ENCODE data around the gene SLC19A1.
A peak's percentile ranks its signal among the peaks of the same experiment; 100 is the strongest.

SLC19A1 gene

DNA sequence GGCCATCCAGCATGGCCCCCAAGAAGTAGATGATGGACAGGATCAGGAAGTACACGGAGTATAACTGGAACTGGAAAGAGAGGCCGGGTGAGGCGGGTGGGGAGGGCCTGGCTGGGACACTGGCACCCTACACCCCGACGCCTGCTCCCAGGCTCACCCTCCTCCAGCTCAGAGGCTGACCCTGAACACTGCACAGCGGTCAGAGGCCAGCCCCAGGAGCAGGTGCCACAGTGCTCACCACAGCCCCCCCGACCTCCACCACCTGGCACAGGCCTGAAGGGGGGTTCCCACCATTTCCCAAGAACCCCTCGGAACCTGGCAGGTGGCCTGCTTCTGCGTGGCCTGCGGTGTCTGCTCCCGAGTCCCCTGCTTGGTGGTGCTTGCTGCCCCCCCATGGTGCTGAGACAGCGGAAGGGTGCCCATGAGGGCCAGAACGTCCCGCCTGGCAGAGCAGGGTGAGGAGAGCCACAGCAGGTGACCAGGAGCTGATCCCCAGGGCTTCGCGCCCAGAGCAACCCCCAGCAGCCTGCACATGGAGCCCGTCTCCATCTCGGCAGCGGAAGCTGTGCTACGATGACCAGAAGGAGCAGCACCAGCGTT is 26.1 kb downstream of the SLC19A1 start:
- no peak for DNase-seq

DNA sequence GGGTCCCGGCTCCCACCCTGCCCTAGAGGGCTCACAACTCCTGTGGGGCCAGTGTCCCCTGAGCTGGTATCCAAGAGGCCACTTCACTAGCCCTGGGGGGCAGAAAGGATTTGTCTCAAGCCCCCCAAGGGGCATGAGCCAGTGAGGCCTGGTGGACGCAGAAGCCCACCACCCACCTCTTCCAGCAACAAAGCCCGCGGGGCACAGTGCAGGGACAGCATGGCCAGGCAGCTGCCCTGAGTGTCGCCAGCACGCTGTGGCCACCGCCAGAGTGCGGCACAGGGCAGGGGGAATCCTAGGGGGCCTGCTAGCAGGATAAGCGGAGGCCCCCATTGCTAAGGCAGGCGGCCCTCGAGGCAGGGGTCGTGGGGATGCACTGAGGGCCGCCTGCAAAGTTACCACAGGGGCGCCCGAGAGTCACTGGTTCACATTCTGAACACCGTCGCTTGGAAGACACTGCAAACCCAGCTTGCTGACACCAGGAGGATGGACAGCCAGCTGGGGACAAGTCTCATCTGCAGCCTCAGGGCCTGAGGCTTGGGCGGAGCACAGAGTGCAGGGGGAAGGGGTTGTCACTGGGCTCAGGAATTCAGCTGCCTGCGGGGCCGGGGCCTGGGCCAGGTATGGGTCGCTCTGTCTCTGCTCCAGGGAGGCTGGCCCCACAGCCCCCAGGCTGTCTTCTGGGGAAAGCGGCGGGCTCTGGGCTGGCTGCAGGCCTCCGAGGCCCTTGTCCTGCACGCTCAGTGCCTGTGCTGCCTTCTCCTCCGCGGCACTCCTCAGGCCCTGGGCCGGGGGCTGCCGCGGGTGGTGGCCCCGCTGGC is 26.8 kb downstream of the SLC19A1 start:
- no peak for DNase-seq

DNA sequence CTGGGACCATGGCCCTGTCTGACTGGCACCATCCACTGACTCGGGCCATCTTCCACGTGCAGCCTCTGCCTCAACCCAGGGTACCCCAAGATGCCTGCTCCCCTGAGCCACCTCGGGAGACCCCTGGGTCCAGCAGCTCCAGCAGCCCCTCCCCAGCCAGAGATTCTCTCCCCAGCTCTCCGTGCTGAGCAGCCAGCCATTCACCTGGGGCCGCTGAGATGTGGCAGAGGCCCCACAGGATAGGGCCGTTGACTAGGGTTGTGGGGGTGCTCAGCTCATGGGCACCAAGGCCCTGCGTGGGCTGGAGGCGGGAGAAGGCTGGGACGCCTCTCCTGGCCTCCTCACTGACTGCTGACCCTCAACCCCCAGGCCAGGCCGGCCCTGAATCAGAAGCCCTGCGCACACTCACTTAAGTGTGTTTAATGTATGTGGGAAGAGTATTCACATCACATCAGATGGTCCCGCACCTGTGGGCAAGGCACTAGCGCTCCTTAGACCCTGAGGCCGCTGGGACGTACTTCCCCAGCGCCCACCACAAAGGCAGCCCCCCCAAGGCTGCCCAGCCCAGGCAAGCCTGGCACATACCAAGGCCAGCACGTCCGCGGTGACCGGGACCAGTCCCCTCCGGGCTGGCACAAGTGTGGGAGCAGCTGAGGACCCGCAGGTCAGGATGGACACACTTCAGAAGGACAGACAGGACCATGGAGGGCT is 27.8 kb downstream of the SLC19A1 start:
- DNase-seq: no peak

DNA sequence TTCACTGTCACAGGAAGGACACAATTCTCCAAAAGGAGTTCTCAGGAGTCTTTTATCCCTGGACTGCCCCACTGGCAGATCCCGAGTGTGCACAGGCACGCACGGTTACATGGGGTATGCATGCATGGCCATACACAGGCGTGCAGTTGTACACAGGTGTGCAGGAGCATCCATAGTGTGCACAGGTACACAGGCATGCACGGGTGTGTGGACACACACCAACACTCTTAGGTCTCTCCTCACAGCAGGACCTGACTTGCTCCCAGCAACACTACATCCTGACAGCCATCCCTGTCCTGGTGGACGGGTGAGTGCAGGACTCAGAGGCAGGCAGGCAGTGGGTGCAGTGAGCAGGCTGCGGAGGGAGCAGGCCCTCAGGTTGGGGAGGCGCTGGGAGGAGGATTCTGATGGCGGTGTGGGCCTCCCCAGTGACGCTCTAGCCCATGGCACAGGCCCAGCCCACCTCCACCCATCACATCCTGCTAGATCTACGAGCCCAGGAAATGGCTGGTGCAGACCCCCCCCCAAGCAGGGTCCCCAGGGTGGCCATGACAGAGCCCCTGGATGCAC is 28.4 kb downstream of the SLC19A1 start:
- DNase-seq: no peak

DNA sequence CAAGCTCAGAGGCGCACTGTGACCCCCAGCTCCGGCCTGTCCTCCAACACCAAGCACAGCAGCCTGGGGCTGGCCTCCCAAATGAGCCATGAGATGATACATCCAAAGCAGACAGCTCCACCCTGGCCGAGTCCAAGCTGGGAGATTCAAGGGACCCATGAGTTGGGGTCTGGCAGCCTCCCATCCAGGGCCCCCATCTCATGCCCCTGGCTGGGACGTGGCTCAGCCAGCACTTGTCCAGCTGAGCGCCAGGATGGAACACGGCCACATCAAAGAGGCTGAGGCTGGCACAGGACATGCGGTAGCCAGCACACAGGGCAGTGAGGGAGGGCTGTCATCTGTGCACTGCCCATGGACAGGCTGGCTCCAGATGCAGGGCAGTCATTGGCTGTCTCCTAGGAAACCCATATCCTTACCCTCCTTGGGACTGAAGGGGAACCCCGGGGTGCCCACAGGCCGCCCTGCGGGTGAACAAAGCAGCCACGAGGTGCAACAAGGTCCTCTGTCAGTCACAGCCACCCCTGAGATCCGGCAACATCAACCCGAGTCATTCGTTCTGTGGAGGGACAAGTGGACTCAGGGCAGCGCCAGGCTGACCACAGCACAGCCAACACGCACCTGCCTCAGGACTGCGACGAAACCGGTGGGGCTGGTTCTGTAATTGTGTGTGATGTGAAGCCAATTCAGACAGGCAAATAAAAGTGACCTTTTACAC is 29.1 kb downstream of the SLC19A1 start:
- no peak for DNase-seq

DNA sequence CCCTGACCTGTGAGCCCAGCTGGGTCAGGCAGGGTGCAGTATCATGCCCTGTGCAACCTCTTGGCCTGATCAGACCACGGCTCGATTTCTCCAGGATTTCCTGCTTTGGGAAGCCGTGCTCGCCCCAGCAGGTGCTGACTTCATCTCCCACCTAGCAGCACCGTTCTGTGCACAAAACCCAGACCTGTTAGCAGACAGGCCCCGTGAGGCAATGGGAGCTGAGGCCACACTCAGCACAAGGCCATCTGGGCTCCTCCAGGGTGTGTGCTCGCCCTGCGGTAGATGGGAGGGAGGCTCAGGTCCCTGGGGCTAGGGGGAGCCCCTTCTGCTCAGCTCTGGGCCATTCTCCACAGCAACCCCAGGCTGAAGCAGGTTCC is 29.6 kb downstream of the SLC19A1 start:
- DNase-seq: no peak

DNA sequence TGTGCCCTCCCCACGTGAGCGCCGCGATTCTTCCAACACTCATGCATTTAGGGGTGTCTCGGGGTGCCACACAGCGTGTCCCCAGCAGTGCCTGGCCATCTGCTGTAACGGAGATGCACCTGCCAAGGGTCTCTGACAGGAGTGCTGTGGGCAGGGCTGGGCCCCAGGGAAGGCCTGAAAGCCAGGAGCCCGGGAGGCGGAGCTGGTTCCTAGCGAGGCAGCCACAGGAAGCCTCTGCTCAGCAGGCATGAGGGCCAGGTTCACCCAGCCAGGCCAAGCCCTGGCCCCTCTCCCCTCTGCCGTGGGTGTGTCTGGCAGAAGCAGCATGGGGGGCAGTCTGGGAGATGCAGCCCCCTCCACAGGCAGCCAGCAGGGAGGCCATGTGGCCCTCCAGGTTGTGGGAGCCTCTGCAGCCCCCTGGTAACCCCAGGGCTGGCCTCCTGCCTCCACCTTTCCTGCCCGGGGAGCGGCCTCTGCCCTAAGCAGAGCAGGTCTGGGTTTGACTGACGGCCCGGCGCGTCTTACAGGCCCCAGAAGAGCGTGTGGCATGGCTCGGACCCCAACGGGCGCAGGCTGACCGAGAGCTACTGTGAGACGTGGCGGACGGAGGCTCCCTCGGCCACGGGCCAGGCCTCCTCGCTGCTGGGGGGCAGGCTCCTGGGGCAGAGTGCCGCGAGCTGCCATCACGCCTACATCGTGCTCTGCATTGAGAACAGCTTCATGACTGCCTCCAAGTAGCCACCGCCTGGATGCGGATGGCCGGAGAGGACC is 30.4 kb downstream of the SLC19A1 start:
- DNase-seq: no peak

DNA sequence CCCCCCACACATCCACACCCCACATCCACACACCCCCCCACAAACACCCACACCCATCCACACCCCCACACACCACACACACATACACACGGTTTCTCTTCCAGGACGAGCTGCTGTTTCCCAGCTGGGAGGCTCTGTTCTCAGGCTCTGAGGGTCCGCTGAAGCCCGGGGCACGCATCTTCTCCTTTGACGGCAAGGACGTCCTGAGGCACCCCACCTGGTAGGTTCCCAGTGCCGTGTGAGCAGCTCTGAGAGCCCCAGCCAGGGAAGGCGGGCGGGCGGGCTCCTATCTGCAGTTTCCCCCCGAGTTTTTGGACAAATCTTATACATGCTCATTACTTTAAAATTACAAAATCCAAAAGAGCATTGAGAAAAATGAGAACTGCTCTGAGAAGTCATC is 31.2 kb downstream of the SLC19A1 start:
- no peak for DNase-seq

DNA sequence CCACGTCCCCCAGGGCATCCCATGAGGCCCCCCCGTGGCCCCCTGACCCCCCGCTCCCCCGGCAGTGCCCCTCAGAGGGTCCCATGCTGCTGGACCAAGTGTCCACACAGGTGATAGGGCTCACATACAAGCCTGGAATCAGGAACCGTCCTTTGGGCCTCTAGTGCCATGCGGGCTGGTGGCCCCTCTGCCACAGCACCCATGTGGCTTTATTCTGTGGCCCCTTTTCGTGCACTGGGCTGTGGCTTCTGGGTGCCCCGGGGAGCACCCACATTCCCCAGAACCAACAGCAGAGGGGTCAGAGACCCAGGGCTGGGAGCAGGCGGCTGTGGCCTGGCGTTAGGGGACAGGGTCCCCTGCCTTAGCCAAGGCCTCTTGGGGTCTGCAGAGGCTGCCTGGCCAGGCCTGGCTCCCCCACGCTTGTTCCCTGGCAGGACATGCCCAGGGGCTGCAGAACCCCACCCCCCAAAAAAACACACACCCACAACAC is 31.7 kb downstream of the SLC19A1 start:
- no peak for DNase-seq

DNA sequence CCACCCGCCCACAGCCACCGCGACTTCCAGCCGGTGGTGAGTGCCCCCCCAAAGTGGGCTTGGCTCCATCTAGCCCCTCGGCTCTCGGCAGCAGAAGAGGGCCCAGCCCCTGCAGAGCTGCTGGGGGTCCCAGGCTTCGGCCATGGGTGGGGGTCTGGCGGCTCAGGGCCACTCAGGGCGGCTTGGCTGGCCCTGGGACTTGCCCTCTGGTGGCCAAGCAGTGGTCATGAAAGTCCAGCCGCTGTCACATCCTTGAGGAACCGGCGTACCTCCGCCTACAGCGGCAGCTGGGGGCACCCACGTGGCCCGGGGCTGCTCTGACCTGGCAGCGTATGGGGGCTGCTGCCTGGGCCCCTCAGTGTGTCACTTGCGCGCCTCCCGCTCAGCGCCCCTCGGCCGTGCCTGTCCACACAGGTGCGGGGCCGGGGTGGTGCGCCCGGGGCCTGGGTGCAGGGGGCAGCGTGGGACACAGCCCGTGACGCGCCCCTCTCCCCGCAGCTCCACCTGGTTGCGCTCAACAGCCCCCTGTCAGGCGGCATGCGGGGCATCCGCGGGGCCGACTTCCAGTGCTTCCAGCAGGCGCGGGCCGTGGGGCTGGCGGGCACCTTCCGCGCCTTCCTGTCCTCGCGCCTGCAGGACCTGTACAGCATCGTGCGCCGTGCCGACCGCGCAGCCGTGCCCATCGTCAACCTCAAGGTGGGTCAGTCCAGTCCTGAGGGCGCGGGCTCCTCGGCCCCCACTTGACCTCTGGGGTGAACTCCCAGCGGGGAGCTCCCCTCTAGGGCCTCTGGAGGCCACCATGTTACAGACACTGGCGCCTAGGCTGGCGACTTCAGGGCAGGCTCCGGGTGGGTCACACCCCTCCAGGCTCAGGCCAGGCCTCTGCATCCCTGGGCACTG is 32.4 kb downstream of the SLC19A1 start:
- DNase-seq: no peak

DNA sequence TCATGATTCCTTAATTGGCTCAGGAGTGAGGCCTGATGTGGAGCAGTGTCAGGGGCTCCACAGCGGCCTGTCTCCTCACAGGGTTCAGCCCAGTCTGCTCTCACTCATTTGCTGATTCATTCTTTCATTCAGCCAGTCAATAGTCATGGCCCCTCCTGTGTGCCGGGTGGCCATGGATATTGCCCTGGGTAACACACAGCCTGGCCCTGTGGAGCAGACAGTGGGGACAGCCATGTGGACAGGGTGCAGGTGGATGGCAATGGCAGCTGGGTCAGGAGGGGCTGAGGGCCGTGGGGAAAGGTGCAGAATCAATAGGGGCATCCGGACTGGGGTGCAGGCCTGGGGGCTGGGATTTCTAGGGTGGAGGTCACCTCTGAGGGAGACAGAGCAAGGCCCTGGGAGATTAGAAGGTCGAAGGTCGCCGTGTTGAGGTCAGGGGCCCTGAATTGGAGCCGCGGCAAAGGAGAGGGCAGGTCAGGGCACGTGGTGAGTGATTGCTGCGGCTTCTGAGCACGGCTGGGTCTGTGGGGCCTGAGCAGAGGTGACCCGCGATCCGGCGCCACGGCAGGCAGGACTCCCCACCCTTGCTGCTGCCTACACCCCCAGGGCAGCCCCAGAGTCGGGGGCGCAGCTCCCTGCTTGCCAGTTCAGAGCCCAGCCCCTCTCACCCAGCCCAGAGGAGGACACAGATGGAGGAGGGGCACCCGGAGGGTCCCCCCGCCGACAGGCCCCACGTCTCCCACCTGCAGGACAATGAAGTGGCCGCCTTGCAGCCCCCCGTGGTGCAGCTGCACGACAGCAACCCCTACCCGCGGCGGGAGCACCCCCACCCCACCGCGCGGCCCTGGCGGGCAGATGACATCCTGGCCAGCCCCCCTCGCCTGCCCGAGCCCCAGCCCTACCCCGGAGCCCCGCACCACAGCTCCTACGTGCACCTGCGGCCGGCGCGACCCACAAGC is 33.4 kb downstream of the SLC19A1 start:
- peak; percentile 8 for DNase-seq

DNA sequence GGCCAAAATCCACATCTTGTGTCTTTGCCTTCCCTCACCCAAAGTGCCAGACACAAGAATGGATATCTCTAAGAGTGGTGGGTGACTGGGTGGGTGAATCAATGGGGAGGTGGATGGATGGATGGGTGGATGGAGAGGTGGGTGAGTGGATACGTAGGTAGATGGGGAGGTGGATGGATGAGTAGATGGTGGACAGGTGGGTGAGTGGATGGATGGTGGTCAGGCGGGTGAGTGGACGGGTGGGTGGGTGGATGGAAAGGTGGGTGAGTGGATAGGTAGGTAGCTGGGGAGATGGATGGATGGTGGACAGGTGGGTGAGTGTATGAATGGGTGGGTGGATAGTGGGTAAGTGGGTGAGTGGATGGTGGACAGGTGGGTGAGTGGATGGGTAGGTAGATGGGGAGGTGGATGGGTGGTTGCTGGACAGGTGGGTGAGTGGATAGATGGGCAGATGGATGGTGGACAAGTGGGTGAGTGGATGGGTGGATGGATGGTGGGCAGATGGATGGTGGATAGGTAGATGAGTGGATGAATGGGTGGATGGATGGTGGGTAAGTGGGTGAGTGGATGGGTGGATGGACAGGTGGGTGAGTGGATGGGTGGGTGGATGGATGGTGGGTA is 34.2 kb downstream of the SLC19A1 start:
- no peak for DNase-seq

DNA sequence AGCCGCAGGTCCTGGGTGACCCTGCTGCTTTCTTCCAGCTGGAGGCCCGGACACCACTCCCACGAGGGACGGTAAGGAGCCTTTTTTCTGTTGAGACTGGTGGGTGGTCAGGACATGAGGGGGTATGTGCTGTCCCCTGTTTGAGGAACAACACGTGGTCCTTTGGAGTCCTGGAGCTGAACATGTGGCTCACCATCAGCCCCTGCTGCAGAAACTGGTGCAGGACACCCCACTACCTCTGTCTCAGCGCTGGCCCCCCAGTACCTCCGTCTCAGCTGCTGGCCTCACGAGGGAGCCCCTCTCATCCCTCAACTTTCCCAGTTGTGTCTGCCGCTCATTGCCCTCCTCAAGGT is 34.7 kb downstream of the SLC19A1 start:
- no peak for DNase-seq

DNA sequence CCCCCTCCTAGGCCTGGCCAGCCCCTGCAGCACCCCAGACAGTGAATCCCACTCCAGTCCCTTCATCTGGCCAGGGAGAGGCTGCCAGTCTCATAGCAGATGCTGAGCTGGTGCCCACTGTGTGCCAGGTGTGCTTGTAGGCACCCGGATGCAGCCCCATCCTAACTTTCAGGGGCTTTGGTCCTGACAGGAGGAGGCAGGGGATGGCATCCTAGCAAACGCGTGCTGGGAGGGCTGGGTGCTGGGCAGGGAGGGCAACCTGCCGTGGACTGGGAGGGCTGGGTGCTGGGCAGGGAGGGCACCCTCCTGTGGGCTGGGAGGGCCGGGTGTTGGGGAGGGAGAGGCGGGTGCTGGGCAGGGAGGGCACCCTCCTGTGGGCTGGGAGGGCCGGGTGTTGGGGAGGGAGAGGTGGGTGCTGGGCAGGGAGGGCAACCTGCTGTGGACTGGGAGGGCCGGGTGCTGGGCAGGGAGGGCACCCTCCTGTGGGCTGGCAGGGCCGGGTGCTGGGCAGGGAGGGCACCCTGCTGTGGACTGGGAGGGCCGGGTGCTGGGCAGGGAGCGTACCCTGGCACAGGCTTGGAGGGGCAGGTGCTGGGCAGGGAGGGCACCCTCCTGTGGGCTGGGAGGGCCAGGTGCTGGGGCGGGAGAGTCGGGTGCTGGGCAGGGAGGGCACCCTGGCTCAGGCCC is 35.3 kb downstream of the SLC19A1 start:
- no peak for DNase-seq

DNA sequence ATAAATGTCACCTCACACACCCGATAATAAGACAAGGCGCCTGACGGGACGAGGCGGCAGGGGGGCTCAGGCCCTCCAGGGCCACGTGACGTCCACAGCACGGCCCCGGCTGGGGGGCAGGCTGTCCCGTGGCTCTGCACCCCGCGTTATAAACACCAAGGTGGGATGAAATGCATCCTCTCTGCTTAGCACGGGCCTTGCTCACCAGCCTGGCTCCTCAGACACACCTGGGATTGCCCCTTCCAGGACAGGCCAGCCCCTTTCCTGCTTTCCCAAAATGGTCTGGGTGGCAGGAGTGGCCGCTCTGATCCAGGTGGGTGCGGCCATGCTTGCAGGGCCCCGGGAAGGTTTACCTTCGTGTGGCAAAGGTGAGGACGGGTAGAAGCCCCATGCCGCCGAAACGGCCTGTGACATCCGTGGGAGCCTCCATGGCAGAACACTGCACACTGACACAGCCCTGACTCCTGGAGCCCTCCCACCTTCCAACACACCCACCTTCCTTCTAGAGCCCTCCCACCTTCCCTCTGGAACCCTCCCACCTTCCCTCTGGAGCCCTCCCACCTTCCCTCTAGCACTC is 35.9 kb downstream of the SLC19A1 start:
- DNase-seq: no peak

DNA sequence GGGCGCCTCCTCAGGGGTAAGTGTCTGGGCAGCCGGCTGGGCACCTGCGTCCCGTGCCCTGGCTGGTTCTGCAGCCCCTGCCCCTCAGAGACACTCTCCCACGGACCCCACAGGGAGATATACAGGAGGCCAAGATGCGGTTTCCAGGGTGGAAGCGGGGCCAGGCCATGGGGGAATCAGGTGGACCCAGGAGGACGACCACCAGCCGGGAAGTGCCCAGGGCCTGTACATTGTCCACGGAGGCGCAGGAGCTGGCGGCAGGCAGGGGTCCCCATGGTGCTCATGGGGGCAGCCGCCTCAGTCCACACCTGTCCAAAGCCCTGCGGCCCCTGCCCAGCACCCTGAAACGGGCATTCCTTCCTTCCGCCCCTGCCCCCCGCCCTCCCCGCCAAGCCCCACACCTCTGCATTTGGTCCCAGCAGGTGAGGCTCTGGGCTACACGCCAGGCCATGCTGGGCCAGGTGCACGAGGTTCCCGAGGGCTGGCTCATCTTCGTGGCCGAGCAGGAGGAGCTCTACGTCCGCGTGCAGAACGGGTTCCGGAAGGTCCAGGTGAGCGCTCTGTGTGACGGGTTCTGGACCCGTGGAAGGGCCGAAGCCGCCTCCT is 36.7 kb downstream of the SLC19A1 start:
- no peak for DNase-seq

DNA sequence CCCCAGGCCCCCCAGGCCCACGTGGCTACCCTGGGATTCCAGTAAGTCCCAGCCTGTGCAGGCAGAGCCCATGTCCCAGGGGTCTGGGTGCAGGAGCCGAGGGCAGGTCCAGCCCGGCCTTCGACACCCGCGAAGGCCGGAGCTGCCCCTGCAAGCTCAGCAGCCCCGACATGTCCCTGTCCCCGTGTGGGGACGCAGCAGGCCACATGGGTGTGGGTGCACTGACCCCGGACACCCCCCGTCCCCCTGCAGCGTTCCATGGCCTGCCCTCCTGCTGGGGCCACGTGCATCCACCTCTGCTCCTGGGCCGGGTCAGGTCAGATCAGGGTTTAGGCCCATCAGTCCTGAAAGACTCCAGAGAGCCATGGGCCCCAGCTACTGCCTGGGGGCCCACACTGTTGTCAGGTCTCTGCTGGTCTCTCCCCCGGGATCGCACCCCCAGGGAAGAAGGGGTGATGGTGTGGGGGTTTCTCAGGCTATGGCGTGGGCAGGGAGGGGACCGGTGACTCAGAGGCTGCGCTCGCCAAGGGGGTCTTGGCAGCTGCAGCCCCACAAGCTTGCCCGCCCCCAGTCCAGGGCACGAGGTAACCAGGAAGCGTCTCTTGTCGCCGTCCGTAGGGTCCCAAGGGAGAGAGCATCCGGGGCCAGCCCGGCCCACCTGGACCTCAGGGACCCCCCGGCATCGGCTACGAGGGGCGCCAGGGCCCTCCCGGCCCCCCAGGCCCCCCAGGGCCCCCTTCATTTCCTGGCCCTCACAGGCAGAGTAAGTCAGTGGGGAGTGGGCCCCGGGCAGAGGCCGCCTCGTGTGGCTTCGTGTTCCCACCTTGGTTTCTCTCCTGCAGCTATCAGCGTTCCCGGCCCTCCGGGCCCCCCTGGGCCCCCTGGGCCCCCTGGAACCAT is 37.5 kb downstream of the SLC19A1 start:
- no peak for DNase-seq
